HL-60 (cell line): ENCODE results near the gene FAM117A.
A peak's percentile ranks its signal among the peaks of the same experiment; 100 is the strongest.

Experiments
- DNase-seq, 2 experiments: peaks; one replicate each; pipeline ENCODE4 v3.0.0-alpha.2; 2010 to 2020; ENCODE audit warnings: low read depth in 1 of 2, low spot score in 1 of 2
- H3K27ac ChIP-seq: fragments of 250-450 bp; sonication (Bioruptor Pico); replicated peaks from 2 replicates; pipeline ENCODE4 v1.5.1; 2020; ENCODE audit warnings: mild to moderate bottlenecking, moderate library complexity
- H3K27me3 ChIP-seq: fragments of 250-450 bp; sonication (Bioruptor Pico); 2 replicates; pipeline ENCODE4 v1.5.1; 2021; ENCODE audit warnings: mild to moderate bottlenecking, moderate library complexity; ENCODE audit not compliant: insufficient read depth, poor library complexity, severe bottlenecking
- H3K4me3 ChIP-seq: replicated peaks from 2 replicates; pipeline ENCODE4 v1.5.1; 2011; ENCODE audit warnings: mild to moderate bottlenecking, control low read depth, low read length; ENCODE audit not compliant: insufficient read depth
- GABPA ChIP-seq: IDR thresholded peaks from 2 replicates; pipeline ENCODE4 v1.6.1; 2012; ENCODE audit warnings: low read depth
- POLR2AphosphoS5 ChIP-seq: IDR thresholded peaks from 2 replicates; pipeline ENCODE4 v1.6.1; 2012; ENCODE audit warnings: low read depth
- SPI1 ChIP-seq: IDR thresholded peaks from 2 replicates; pipeline ENCODE4 v1.6.1; 2012; ENCODE audit warnings: low read depth, mild to moderate bottlenecking, borderline replicate concordance
- TF ChIP-seq, protein P1 (sequence below): IDR thresholded peaks from 2 replicates; pipeline ENCODE4 v1.6.1; 2012; ENCODE audit warnings: low read depth; ENCODE audit not compliant: insufficient replicate concordance
- TF ChIP-seq, protein P2 (sequence below): IDR thresholded peaks from one replicate; pipeline ENCODE4 v1.5.1; 2011; ENCODE audit warnings: low read length, control low read depth, inconsistent platforms; ENCODE audit not compliant: insufficient read depth

FAM117A gene

DNA sequence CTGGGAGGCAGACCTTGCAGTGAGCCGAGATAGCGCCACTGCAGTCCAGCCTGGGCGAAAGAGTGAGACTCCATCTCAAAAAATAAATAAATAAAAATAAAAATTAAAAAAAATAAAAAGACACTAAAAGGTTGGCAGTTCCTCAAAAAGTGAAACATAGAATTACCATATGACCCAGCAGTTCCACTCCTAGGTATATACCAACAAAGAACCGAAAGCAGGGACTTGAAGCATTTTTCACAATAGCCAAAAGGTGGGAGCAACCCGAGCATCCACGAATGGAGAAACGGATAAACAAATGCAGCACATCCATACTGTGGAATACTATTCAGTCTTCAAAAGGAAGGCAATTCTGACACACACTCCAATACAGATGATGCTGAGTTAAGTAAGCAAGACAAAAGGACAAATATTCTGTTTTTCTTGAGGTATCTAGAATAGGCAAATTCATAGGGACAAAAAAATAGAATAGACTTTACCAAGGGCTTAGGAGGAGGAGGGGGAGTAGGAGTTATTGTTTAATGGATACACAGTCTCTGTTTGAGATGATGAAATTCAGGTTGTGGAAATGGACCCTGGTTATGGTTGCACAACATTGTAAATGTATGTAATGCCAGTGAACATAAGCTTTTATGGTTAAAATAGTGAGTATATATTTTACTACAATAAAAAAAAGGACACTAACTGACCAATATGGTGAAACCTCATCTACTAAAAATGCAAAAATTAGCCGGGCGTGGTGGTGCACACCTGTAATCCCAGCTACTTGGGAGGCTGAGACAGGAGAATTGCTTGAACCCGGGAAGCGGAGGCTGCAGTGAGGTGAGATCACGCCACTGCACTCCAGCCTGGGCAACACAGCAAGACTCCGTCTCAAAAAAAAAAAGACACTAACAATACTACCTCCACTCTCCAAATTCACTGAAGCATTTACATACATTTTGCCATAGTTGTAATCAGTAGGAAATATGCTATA is 29.1 kb downstream of the FAM117A start:
- no peak overlapping the region for H3K4me3 ChIP-seq
- no peak for TF ChIP-seq POLR2AphosphoS5
- TF ChIP-seq SPI1, result peak; percentile 42; the same call in 1 of the 2 replicates
- peak; percentile 52 to 76 for DNase-seq

DNA sequence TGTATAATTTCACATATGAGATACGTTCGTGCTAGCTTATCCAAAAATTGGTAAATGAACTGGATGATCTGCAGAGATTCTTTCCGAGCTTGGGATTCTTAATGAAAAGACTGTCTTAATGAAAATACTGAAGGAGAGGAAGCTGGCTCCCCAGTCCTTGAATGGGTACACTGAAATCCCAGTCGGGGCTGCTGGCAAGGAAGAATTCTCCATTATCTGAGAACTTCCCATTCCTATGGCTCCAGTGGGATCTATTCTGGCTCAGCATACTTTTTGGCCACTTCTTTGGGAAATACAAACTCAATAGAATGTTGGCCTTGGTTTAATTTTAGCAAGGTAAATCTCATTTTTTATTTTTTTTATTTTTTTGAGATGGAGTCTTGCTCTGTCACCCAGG is 32.5 kb downstream of the FAM117A start:
- no peak for TF ChIP-seq GABPA
- TF ChIP-seq, protein P1, sequence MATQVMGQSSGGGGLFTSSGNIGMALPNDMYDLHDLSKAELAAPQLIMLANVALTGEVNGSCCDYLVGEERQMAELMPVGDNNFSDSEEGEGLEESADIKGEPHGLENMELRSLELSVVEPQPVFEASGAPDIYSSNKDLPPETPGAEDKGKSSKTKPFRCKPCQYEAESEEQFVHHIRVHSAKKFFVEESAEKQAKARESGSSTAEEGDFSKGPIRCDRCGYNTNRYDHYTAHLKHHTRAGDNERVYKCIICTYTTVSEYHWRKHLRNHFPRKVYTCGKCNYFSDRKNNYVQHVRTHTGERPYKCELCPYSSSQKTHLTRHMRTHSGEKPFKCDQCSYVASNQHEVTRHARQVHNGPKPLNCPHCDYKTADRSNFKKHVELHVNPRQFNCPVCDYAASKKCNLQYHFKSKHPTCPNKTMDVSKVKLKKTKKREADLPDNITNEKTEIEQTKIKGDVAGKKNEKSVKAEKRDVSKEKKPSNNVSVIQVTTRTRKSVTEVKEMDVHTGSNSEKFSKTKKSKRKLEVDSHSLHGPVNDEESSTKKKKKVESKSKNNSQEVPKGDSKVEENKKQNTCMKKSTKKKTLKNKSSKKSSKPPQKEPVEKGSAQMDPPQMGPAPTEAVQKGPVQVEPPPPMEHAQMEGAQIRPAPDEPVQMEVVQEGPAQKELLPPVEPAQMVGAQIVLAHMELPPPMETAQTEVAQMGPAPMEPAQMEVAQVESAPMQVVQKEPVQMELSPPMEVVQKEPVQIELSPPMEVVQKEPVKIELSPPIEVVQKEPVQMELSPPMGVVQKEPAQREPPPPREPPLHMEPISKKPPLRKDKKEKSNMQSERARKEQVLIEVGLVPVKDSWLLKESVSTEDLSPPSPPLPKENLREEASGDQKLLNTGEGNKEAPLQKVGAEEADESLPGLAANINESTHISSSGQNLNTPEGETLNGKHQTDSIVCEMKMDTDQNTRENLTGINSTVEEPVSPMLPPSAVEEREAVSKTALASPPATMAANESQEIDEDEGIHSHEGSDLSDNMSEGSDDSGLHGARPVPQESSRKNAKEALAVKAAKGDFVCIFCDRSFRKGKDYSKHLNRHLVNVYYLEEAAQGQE, result no peak
- no peak for TF ChIP-seq POLR2AphosphoS5
- TF ChIP-seq SPI1, result no peak
- TF ChIP-seq, protein P2, sequence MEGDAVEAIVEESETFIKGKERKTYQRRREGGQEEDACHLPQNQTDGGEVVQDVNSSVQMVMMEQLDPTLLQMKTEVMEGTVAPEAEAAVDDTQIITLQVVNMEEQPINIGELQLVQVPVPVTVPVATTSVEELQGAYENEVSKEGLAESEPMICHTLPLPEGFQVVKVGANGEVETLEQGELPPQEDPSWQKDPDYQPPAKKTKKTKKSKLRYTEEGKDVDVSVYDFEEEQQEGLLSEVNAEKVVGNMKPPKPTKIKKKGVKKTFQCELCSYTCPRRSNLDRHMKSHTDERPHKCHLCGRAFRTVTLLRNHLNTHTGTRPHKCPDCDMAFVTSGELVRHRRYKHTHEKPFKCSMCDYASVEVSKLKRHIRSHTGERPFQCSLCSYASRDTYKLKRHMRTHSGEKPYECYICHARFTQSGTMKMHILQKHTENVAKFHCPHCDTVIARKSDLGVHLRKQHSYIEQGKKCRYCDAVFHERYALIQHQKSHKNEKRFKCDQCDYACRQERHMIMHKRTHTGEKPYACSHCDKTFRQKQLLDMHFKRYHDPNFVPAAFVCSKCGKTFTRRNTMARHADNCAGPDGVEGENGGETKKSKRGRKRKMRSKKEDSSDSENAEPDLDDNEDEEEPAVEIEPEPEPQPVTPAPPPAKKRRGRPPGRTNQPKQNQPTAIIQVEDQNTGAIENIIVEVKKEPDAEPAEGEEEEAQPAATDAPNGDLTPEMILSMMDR, result no peak
- no peak for DNase-seq
- H3K27ac ChIP-seq, result no peak overlapping the region
- H3K27me3 ChIP-seq, result no peaks in the 10 kb centered on the region
- H3K4me3 ChIP-seq, result no peak overlapping the region

More for the DNA sequence above, 29.1 kb downstream of the FAM117A start:
- Histone ChIP-seq H3K27me3 (no peaks in the 10 kb centered on the region), H3K27ac (peak overlapping the region; percentile 64)

DNA sequence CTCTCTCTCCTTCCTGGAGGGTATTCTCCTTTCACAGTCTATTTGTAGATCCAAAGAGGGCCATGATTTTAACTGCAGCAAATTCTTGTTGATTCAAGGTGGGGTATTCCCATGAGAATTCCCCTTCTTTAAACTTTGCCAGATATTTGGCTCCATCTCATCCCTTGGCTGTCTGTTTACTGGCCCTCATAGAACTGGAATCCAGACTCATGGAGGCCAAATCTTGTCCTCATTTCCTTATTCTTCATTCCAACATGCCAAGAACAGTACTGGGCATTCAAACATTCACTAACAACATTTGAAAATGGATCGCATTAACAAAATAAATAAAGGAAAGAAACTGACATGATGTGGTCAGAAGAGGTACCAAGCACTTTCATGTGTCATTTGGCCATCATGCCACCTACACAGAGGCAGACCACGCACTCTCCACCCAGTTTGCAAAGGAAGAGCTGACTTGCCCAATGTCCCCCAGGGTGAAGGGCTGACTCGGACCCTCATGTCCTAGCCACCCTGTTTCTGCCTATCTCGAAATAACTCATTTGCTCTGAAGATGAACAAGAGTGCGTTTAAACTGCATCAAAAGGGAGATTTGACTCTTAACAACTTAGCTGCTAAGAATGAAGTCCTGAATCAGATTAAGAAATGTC is 33.0 kb downstream of the FAM117A start:
- TF ChIP-seq, protein P2, result no peak
- TF ChIP-seq SPI1, result no peak
- no peak for TF ChIP-seq POLR2AphosphoS5
- no peak for TF ChIP-seq GABPA
- TF ChIP-seq, protein P1, result no peak
- H3K4me3 ChIP-seq, result no peak overlapping the region
- H3K27me3 ChIP-seq, result no peaks in the 10 kb centered on the region
- DNase-seq, result no peak
- no peak overlapping the region; the same call in 1 of the 2 replicates for H3K27ac ChIP-seq

DNA sequence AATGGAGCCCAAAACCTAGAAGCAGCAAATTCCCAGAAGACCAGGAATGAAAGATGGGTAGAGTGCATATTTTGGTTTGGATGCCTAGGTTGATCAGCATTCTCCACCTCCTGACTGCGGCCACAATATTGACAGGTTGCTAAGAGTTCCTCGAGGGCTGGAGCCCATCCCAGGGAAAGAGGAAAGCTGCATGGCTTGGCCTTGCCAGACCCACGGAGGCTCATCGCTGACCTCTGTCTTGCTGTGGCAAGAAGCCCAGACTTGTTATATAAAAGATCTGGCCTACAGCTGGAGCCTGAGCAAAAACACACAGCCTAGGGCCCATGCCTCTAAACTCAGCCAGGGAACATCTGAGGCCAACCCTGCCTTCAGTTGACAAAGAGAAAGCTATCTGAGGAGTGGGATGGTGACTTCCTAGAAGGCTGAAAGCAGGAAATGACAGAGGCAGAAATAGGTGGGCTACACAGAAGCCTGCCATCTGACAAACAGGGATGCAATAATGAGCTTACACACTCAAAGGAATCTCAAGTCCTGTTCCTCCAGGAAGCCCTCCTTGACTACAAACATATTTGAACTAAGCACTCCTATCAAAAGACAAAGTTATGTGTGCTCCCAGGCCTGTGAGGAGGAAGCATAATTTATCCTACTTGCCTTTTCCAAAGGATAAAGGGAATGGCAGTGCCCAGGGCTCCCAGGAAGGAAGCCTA is 33.7 kb downstream of the FAM117A start:
- no peak for TF ChIP-seq GABPA
- TF ChIP-seq SPI1, result no peak
- TF ChIP-seq, protein P1, result no peak
- TF ChIP-seq POLR2AphosphoS5, result no peak
- TF ChIP-seq, protein P2, result no peak
- no peak for DNase-seq

More for the DNA sequence above, 33.7 kb downstream of the FAM117A start:
- Histone ChIP-seq H3K27ac (peak overlapping the region; percentile 24), H3K27me3 (no peaks in the 10 kb centered on the region), H3K4me3 (no peak overlapping the region)
